Posterior cingulate gyrus (tissue), 11 donors: ENCODE data around the gene CIDEB.

Source experiments
- DNase-seq, 10 donors: peaks; one replicate each; pipeline versions ENCODE4 v3.0.0 to v3.0.0-alpha.2; 2020 to 2021; ENCODE audit warnings: mixed read lengths in 3 of 10
- intact Hi-C: fragments of 100-400 bp; cut with DNase I; formaldehyde crosslinking; loops from one replicate; pipeline ENCODE4 v1.15.1; 2023

Gene CIDEB

GRCh38 chr14:24315243-24315806 lies 7.5 kb upstream of the CIDEB start:
- DNase-seq, result peak in 1 of 10 donors; percentile 79

GRCh38 chr14:24314377-24315193 lies 6.8 kb upstream of the CIDEB start:
- peak in 2 of 10 donors; percentile 18 to 62 for DNase-seq

More at GRCh38 chr14:24315243-24315806, 7.5 kb upstream of the CIDEB start:
- intact Hi-C loops, result no loop called here

DNA sequence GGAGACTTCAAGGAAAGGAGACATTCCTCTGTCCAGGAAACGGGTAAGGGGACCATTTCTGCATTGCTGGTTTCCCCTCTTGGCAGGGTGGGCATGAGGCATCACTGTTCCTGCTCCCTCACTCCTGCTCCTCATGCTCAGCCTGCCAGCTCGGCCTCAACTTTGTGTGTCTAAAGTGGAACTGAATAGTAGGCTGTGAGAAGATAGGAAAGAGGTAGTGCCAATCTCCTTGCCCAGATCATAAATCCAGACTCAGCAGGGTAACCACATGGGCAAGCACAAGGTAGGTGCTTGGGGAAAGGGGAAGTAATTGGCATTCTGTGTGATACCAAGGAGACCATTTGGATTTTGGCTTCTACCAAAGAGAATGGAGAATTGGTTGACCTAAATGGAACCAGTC lies 6.1 kb upstream of the CIDEB start:
- intact Hi-C loops, result no loop called here
- peak in 2 of 10 donors; percentile 16 to 35 for DNase-seq

More at GRCh38 chr14:24314377-24315193, 6.8 kb upstream of the CIDEB start:
- intact Hi-C loops, result no loop called here

GRCh38 chr14:24312736-24313507 lies 5.1 kb upstream of the CIDEB start:
- intact Hi-C loops, result no loop called here
- DNase-seq, result peak in 2 of 10 donors; percentile 7 to 64

- DNase-seq, result peak in 1 of 10 donors; percentile 60
- intact Hi-C loops, result no loop called here
These were observed 4.2 kb upstream of the CIDEB start for GRCh38 chr14:24311837-24312615.

- intact Hi-C loops, result no loop called here
- peak; percentile 44 to 96 (median 69) for DNase-seq
These were observed 3.1 kb upstream of the CIDEB start, which contains the start of gene LTB4R for GRCh38 chr14:24310646-24311604. Gene LTB4R, plus strand, starts transcription at chr14:24311502. Its CDS starts 4,150 bp downstream, at chr14:24315652.

GRCh38 chr14:24310265-24310645 lies 2.5 kb upstream of the CIDEB start:
- no peak for DNase-seq
- intact Hi-C loops, result no loop called here

DNA sequence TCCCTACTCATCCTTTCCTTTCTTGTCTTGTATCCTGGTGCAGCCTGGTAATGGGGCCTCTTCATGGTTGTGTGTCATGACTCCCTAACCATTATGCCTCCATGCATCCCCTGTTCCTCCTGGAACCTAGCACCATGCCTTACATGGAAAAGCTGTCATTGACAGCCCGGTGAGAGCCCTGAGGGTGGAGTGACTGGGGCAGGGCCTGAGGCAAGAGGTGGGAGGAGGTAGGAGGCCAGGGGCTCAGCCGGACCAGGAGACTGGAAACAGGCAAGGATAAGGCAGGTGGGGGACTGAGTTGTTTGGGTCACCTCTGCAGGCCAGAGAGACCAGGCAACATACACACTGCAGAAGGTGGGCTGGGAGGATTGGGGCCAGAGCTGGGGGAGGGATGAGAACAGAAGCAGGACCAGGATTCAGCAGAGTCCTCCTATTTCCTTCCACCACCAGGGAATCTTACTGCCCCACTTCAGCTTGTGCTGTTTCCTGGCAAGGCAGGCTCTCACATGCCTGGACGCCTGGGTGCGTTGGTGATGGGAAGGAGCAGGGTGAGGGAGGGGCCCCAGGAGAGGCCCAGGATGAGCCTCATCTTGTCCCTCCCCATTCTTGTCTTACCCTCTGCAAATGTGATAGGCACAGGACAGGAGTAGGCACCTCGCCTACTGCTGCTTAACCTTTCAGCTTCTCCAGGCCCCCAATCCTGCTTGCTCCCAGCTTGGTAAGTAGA lies 1.9 kb upstream of the CIDEB start, which contains the start of gene LTB4R2:
TSS of gene LTB4R2 (plus strand) at position 603 of the 727 bp plus-strand sequence. CDS start 525 bp downstream, outside the sequence.
- intact Hi-C loops, result no loop called here
- DNase-seq, result peak in 1 of 10 donors; percentile 62

GRCh38 chr14:24308342-24309124 lies 756 bp upstream of the CIDEB start:
- intact Hi-C loops, result no loop called here
- no peak for DNase-seq

DNA sequence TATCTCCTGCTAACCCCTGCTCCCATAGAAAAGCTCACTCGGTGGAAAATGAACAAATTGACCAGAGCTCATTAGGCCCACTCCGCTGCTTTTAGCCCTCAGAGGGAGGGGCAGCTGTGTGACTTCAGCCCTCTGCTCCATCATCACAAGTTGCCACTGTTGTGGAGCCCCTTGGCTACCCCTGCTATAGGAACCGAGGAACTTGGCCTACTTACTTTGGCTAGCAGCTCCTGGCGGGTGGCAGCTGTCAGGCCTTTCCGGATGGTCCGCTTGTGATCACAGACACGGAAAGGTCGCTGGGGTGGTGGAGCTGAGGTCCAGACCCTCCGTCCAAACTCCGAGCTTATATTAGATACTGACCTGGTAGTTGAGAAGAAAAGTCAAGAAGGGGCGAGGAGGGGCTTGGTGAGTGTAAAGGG lies 612 bp downstream of the CIDEB start:
- DNase-seq, result no peak
- intact Hi-C loops, result no loop called here

DNA sequence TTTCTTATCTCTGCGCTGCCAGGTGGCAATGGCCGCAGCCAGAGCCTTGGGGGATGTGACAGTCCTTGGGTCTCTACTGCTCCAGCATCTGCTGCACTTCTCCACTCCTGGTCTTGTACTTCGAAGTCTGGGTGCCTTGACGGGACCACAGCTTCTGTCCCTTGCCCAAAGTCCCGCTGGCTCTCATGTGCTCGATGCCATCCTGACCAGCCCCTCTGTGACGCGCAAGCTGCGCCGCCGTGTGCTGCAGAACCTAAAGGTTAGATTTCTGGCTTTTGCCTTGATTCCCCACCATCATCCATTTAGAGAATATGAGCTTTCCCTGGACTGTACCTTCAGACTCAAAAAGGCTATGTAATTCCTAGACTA lies 3.8 kb downstream of the CIDEB start:
- intact Hi-C loops, result no loop called here

GRCh38 chr14:24300326-24300980 lies 7.3 kb downstream of the CIDEB start:
- intact Hi-C loops, result no loop called here
- peak in 1 of 10 donors; percentile 38 for DNase-seq

More for the DNA sequence above, 3.8 kb downstream of the CIDEB start:
- peak in 2 of 10 donors; percentile 16 to 38 for DNase-seq

DNA sequence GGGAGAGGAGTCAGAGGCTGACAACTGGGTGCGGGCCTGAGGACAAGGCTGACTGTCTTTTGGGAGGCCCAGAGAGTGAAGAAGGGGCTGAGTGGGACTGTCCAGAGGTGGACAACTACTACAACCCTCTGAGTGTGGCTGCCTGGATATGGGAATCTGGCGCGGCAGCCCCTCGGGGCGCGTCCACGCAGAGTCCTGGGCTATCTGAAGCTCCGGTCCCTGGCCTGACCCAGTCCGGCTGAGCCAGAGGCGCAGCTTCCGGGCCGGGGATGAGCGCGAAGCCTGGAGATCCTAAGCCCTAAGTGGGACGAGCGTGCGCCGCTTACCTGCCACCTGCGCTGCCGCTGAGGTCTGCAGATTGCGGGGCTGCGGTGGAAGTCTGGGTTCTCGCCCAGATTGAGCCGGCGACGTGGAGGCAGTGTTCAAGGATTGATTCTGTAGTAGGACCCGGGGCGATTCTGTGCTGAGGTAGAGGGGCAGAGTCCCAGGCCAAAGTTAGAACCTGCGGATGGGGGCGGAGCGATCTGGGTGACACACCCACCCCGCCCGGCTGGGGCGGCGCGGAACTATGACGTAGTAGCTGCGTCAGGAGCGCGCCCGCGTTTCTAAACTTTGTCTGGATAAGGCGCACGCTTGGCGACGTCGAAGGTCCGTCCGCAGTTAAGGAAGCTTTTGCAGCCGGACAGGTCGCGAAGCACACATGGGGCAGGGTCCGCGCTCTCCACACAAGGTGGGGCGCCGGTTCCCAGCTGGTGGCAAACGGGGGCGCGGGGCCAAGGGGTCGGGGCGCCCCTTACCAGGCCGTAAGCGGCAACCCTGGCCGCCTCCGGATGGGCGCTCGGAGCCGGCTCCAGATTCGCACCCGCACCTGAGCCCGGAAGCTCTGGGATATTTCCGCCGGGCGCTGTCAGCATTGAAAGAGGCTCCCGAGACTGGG lies 8.3 kb downstream of the CIDEB start, which contains the start of the genes DHRS1 and NOP9:
TSS of gene DHRS1 (minus strand) at position 526 of the 937 bp plus-strand sequence. CDS start 674 bp downstream, outside the sequence.
TSS of gene NOP9 (plus strand) at position 596 of the 937 bp plus-strand sequence. CDS start at position 701, 105 bp downstream.
- DNase-seq, result peak; percentile 85 to 99 (median 92)
- intact Hi-C loops, result loop anchor here (1.0 kb wide), 1 partner anchor 28 kb away; the partner anchor contains the start of gene RABGGTA

DNA sequence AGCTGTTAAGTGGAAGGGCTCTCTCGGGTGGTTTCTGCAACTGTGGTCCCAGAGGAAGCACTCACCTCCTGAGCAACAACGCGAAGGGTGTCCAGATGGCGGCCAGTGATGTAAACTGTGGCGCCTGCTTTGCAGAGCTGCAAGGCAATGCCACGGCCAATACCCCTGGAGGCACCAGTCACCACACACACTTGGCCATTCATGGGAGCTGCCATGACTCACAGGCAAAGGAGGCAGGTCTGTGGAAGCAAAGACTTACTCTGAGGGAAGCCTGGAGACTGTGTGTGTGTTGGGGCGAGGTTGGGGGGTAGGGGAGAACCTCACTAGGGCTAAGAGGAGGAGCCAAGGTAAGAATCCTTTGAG lies 8.9 kb downstream of the CIDEB start:
- intact Hi-C loops, result loop anchor here (1.0 kb wide), 1 partner anchor 28 kb away; the partner anchor contains the start of gene RABGGTA

More for the DNA sequence above, 8.9 kb downstream of the CIDEB start:
- DNase-seq, result peak in 1 of 10 donors; percentile 85
